Measurements from ENCODE around the gene ZFR2.

GRCh38 chr19:3880471-3881271 lies 11.8 kb upstream of the ZFR2 start, which contains the start of gene ATCAY:
- TF ChIP-seq CTCF (IDR thresholded peaks at IDR 0.05; ENCODE audit: control extremely low read depth in 1 of 3, insufficient read depth in 1 of 3, low read depth in 1 of 3, low read length in 3 of 3) (no peak), POLR2A (IDR thresholded peaks at IDR 0.05; ENCODE audit: control extremely low read depth in 1 of 2, low read depth in 2 of 2, low read length in 2 of 2) (peak in 1 of 2 experiments; percentile 76; a peak in 1 of 3 replicates), POU5F1 (IDR thresholded peaks at IDR 0.05; ENCODE audit: low read depth, low read length) (no peak), E2F6 (IDR thresholded peaks at IDR 0.05) (no peak), SAP30 (IDR thresholded peaks at IDR 0.05; ENCODE audit: insufficient read depth, insufficient replicate concordance, low read length) (peak; percentile 39), ZNF274 (IDR thresholded peaks at IDR 0.05; ENCODE audit: borderline replicate concordance, extremely low read depth, low read length) (no peak)

All from H1 (cell line).